Measurements from ENCODE around the gene BACE1. TPM values are rescaled to one million over a fixed set of nuclear protein-coding genes. Genes with fewer than 3 reads are reported as not detected.
A peak's percentile ranks its signal among the peaks of the same experiment; 100 is the strongest.

Gene BACE1
- total RNA-seq, 1 experiment from 2014 or later = 13.7 TPM

DNA sequence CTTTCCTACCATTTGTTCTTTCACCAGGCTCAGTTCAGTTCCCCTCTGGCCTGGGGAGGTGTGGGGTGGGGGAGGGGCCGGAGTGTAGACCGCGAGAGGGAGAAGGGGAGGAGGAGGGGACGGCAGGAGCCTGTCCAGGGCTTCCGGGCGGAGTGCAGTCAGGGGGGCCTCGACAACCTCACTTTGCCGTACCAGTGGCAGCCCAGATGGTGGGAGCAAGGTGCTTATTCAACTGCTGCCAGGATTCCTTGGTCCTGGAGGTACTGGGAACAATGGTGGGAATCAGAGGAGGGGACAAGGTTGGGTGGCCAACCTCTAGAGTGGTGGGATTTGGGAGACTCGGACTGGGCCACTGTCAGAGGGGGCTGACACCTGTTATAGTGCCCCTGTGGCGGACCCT is 1.2 kb downstream of the BACE1 start:
- ChIA-PET POLR2A (ENCODE audit: low non-redundant PET) (no interaction called here), CTCF (interaction anchor here (1.1 kb wide), 1 partner anchor 83 kb away, joined by 3 read pairs; the partner anchor contains the start of gene PCSK7)
- Histone ChIP-seq H3K4me1 (ENCODE audit: insufficient read depth, low read length, poor library complexity, severe bottlenecking) (peaks cover 3% of the 10 kb centered on the region), H3K9me3 (ENCODE audit: low read depth, low read length, poor library complexity, severe bottlenecking) (no peaks in the 10 kb centered on the region), H3K27me3 (replicated peaks; ENCODE audit: insufficient read depth, low read depth, low read length, poor library complexity) (no peaks in the 10 kb centered on the region), H3K4me3 (ENCODE audit: low read depth, low read length, poor library complexity, severe bottlenecking) (peak overlapping the region; percentile 84), H3K27ac (ENCODE audit: low read depth, low read length, poor library complexity, severe bottlenecking) (no peak overlapping the region), H3K36me3 (ENCODE audit: insufficient read depth, low read length, poor library complexity, severe bottlenecking) (no peaks in the 10 kb centered on the region)
- TF ChIP-seq CTCF (conservative IDR thresholded peaks at IDR 0.05; ENCODE audit: low read depth, low read length) = no peak
- TF ChIP-seq EZH2 (IDR thresholded peaks at IDR 0.05; ENCODE audit: borderline replicate concordance, low read depth, low read length, poor library complexity, severe bottlenecking) = no peak
- DNase-seq (ENCODE audit: low spot score) = no peak
- intact Hi-C loops (cut with micrococcal nuclease; ENCODE audit: unreplicated experiment) = no loop called here
- BruUV-seq (replicated peaks) = no TSS peak

- Histone ChIP-seq H3K4me3 (ENCODE audit: low read depth, low read length, poor library complexity, severe bottlenecking) (no peak overlapping the region), H3K27me3 (replicated peaks; ENCODE audit: insufficient read depth, low read depth, low read length, poor library complexity) (no peaks in the 10 kb centered on the region), H3K27ac (ENCODE audit: low read depth, low read length, poor library complexity, severe bottlenecking) (no peak overlapping the region), H3K4me1 (ENCODE audit: insufficient read depth, low read length, poor library complexity, severe bottlenecking) (peaks cover 3% of the 10 kb centered on the region), H3K36me3 (ENCODE audit: insufficient read depth, low read length, poor library complexity, severe bottlenecking) (no peaks in the 10 kb centered on the region), H3K9me3 (ENCODE audit: low read depth, low read length, poor library complexity, severe bottlenecking) (no peaks in the 10 kb centered on the region)
- CTCF ChIA-PET = no interaction called here
- intact Hi-C loops (cut with micrococcal nuclease; ENCODE audit: unreplicated experiment) = no loop called here
- no peak for DNase-seq (ENCODE audit: low spot score)
- no TSS peak for BruUV-seq (replicated peaks)
- TF ChIP-seq CTCF (conservative IDR thresholded peaks at IDR 0.05; ENCODE audit: low read depth, low read length) (no peak), EZH2 (IDR thresholded peaks at IDR 0.05; ENCODE audit: borderline replicate concordance, low read depth, low read length, poor library complexity, severe bottlenecking) (no peak)
- POLR2A ChIA-PET (ENCODE audit: low non-redundant PET) = no interaction called here
Measured at GRCh38 chr11:117313828-117314768, 2.0 kb downstream of the BACE1 start.

- H3K27me3 ChIP-seq (replicated peaks; ENCODE audit: insufficient read depth, low read depth, low read length, poor library complexity) = no peaks in the 10 kb centered on the region
- peaks cover 3% of the 10 kb centered on the region for H3K4me1 ChIP-seq (ENCODE audit: insufficient read depth, low read length, poor library complexity, severe bottlenecking)
- no peak overlapping the region for H3K27ac ChIP-seq (ENCODE audit: low read depth, low read length, poor library complexity, severe bottlenecking)
- ChIA-PET POLR2A (ENCODE audit: low non-redundant PET) (no interaction called here), CTCF (no interaction called here)
- no peaks in the 10 kb centered on the region for H3K9me3 ChIP-seq (ENCODE audit: low read depth, low read length, poor library complexity, severe bottlenecking)
- BruUV-seq (replicated peaks) = no TSS peak
- no peak overlapping the region for H3K4me3 ChIP-seq (ENCODE audit: low read depth, low read length, poor library complexity, severe bottlenecking)
- intact Hi-C loops (cut with micrococcal nuclease; ENCODE audit: unreplicated experiment) = no loop called here
- DNase-seq (ENCODE audit: low spot score) = no peak
- TF ChIP-seq EZH2 (IDR thresholded peaks at IDR 0.05; ENCODE audit: borderline replicate concordance, low read depth, low read length, poor library complexity, severe bottlenecking) (no peak), CTCF (conservative IDR thresholded peaks at IDR 0.05; ENCODE audit: low read depth, low read length) (no peak)
- H3K36me3 ChIP-seq (ENCODE audit: insufficient read depth, low read length, poor library complexity, severe bottlenecking) = no peaks in the 10 kb centered on the region
Measured at GRCh38 chr11:117313091-117313490, 3.0 kb downstream of the BACE1 start.

All from A673 (cell line).